HEK293T (cell line): ENCODE results near the gene SLC9C2.

ENCODE experiments used
- ARNT ChIP-seq: fragments of 450-650 bp; IDR thresholded peaks from 2 replicates; pipeline ENCODE4 v1.6.1; 2017; ENCODE audit warnings: mild to moderate bottlenecking
- BHLHE40 ChIP-seq: fragments of 450-650 bp; IDR thresholded peaks from 2 replicates; pipeline ENCODE4 v1.6.1; 2016; ENCODE audit warnings: mild to moderate bottlenecking, moderate library complexity, borderline replicate concordance
- CTBP1 ChIP-seq: fragments of 450-650 bp; IDR thresholded peaks from 2 replicates; pipeline ENCODE4 v1.6.1; 2016; ENCODE audit warnings: borderline replicate concordance
- ELF4 ChIP-seq: fragments of 450-650 bp; IDR thresholded peaks from 2 replicates; pipeline ENCODE4 v1.6.1; 2017; ENCODE audit warnings: antibody characterized with exemption
- FOXK2 ChIP-seq: fragments of 450-650 bp; IDR thresholded peaks from 2 replicates; pipeline ENCODE4 v1.6.1; 2016; ENCODE audit warnings: mild to moderate bottlenecking
- FOXM1 ChIP-seq: fragments of 450-650 bp; IDR thresholded peaks from 2 replicates; pipeline ENCODE4 v1.6.1; 2017; ENCODE audit warnings: mild to moderate bottlenecking, borderline replicate concordance
- HDGF ChIP-seq: fragments of 450-650 bp; IDR thresholded peaks from 2 replicates; pipeline ENCODE4 v1.6.1; 2017; ENCODE audit warnings: antibody characterized with exemption, borderline replicate concordance
- L3MBTL2 ChIP-seq: fragments of 450-650 bp; conservative IDR thresholded peaks from 2 replicates; pipeline ENCODE4 v1.6.1; 2016; ENCODE audit warnings: mild to moderate bottlenecking
- LEF1 ChIP-seq: fragments of 450-650 bp; IDR thresholded peaks from 2 replicates; pipeline ENCODE4 v1.6.1; 2017; ENCODE audit warnings: mild to moderate bottlenecking, borderline replicate concordance
- NFRKB ChIP-seq: fragments of 450-650 bp; IDR thresholded peaks from 2 replicates; pipeline ENCODE4 v1.6.1; 2016; ENCODE audit warnings: mild to moderate bottlenecking, moderate library complexity
- SP1 ChIP-seq: fragments of 450-650 bp; IDR thresholded peaks from 2 replicates; pipeline ENCODE4 v1.6.1; 2017
- SUZ12 ChIP-seq: fragments of 450-650 bp; IDR thresholded peaks from 2 replicates; pipeline ENCODE4 v1.6.1; 2016; ENCODE audit warnings: mild to moderate bottlenecking
- TARDBP ChIP-seq: fragments of 450-650 bp; IDR thresholded peaks from 2 replicates; pipeline ENCODE4 v1.6.1; 2016
- ZNF384 ChIP-seq: fragments of 450-650 bp; IDR thresholded peaks from 2 replicates; pipeline ENCODE4 v1.6.1; 2016

GRCh38 chr1:173551699-173552098 lies 51.2 kb downstream of the SLC9C2 start:
- no peak for TF ChIP-seq TARDBP
- no peak for TF ChIP-seq CTBP1
- TF ChIP-seq HDGF: no peak
- TF ChIP-seq ZNF384: no peak
- TF ChIP-seq SP1: no peak
- no peak for TF ChIP-seq ELF4
- no peak for TF ChIP-seq L3MBTL2
- no peak for TF ChIP-seq SUZ12
- TF ChIP-seq BHLHE40: no peak
- no peak for TF ChIP-seq NFRKB
- no peak for TF ChIP-seq ARNT
- no peak for TF ChIP-seq FOXM1
- no peak for TF ChIP-seq FOXK2
- TF ChIP-seq LEF1: no peak
